OCI-LY1 (cell line): ENCODE results near the gene TBL2.
"Not testable (repeated sequence)": the region's sequence is repeated elsewhere in the genome, so short reads cannot be mapped to it uniquely, and the experiment has no call there.

ENCODE experiments used
- H2AFZ ChIP-seq: fragments of 200-600 bp; sonication (generic), shearing (Covaris generic); 2 replicates; pipeline ENCODE4 v1.6.0; 2014; ENCODE audit warnings: antibody characterized with exemption, mild to moderate bottlenecking, low read length
- H3F3A ChIP-seq: fragments of 200-600 bp; sonication (generic), shearing (Covaris generic); 2 replicates; pipeline ENCODE4 v1.6.0; 2014; ENCODE audit warnings: mild to moderate bottlenecking, antibody characterized with exemption, low read length, moderate library complexity; ENCODE audit not compliant: insufficient read depth
- H3K27ac ChIP-seq: fragments of 200-600 bp; sonication (generic); 2 replicates; pipeline ENCODE4 v1.5.1; 2014; ENCODE audit warnings: low read length, mixed run types, mild to moderate bottlenecking, low read depth; ENCODE audit not compliant: poor library complexity, severe bottlenecking
- H3K27me3 ChIP-seq: fragments of 200-600 bp; sonication (generic); 2 replicates; pipeline ENCODE4 v1.6.0; 2014; ENCODE audit warnings: antibody characterized with exemption, mild to moderate bottlenecking, low read length, moderate library complexity; ENCODE audit not compliant: insufficient read depth
- H3K36me3 ChIP-seq: fragments of 200-600 bp; sonication (generic); 2 replicates; pipeline ENCODE4 v1.6.1; 2014; ENCODE audit warnings: mild to moderate bottlenecking, antibody characterized with exemption, low read length, moderate library complexity, mixed read lengths; ENCODE audit not compliant: insufficient read depth
- H3K4me1 ChIP-seq: fragments of 200-600 bp; sonication (generic); 2 replicates; pipeline ENCODE4 v1.5.1; 2014; ENCODE audit warnings: mild to moderate bottlenecking, low read length, moderate library complexity; ENCODE audit not compliant: insufficient read depth, severe bottlenecking
- H3K4me2 ChIP-seq: fragments of 200-600 bp; sonication (generic), shearing (Covaris generic); 2 replicates; pipeline ENCODE4 v1.6.1; 2014; ENCODE audit warnings: low read length
- H3K4me3 ChIP-seq: fragments of 200-600 bp; sonication (generic); 2 replicates; pipeline ENCODE4 v1.5.1; 2014; ENCODE audit warnings: low read length, low read depth, mild to moderate bottlenecking, mixed read lengths; ENCODE audit not compliant: poor library complexity, severe bottlenecking
- H3K79me2 ChIP-seq: fragments of 200-600 bp; shearing (Covaris generic); 2 replicates; pipeline ENCODE4 v1.6.1; 2016; ENCODE audit warnings: mixed run types, low read length, mixed read lengths; ENCODE audit not compliant: insufficient read depth
- H3K9ac ChIP-seq: fragments of 200-600 bp; sonication (generic), shearing (Covaris generic); 2 replicates; pipeline ENCODE4 v1.6.1; 2014; ENCODE audit warnings: mild to moderate bottlenecking, low read length, mixed read lengths
- H3K9me2 ChIP-seq: fragments of 200-600 bp; sonication (generic), shearing (Covaris generic); 2 replicates; pipeline ENCODE4 v1.6.1; 2014; ENCODE audit warnings: low read depth, mild to moderate bottlenecking, low read length, mixed read lengths
- H3K9me3 ChIP-seq: fragments of 200-600 bp; shearing (Covaris generic); 2 replicates; pipeline ENCODE4 v1.6.1; 2014; ENCODE audit warnings: low read length, mixed read lengths
- H4K20me1 ChIP-seq: fragments of 200-600 bp; sonication (generic), shearing (Covaris generic); 2 replicates; pipeline ENCODE4 v1.6.0; 2016; ENCODE audit warnings: mild to moderate bottlenecking, low read length; ENCODE audit not compliant: insufficient read depth
- CTCF ChIP-seq: fragments of 200-600 bp; sonication (generic), shearing (Covaris generic); IDR thresholded peaks from 2 replicates; pipeline ENCODE4 v1.5.1; 2017; ENCODE audit warnings: mild to moderate bottlenecking, antibody characterized with exemption, low read length, moderate library complexity, mixed read lengths
- EZH2 ChIP-seq: fragments of 200-600 bp; sonication (generic), shearing (Covaris generic); IDR thresholded peaks from 2 replicates; pipeline ENCODE4 v1.8.0; 2017; ENCODE audit warnings: borderline replicate concordance, mixed run types, mild to moderate bottlenecking, antibody characterized with exemption, low read length, moderate library complexity, mixed read lengths

Gene TBL2

GRCh38 chr7:73622527-73622908, 44.1 kb upstream of the TBL2 start:
- H3K36me3 ChIP-seq, result no peaks in the 10 kb centered on the region
- no peak overlapping the region for H3K9ac ChIP-seq
- H3K9me3 ChIP-seq, result no peaks in the 10 kb centered on the region
- TF ChIP-seq CTCF, result no peak
- TF ChIP-seq EZH2, result no peak
- H3K4me2 ChIP-seq, result no peak overlapping the region
- no peaks in the 10 kb centered on the region for H3F3A ChIP-seq
- H3K4me3 ChIP-seq, result no peak overlapping the region
- peaks cover 1% of the 10 kb centered on the region; the same call in 1 of the 2 replicates for H3K27me3 ChIP-seq
- no peaks in the 10 kb centered on the region for H3K9me2 ChIP-seq
- H3K79me2 ChIP-seq, result no peaks in the 10 kb centered on the region
- no peaks in the 10 kb centered on the region for H4K20me1 ChIP-seq
- H3K4me1 ChIP-seq, result no peaks in the 10 kb centered on the region
- H3K27ac ChIP-seq, result no peak overlapping the region
- H2AFZ ChIP-seq, result no peak overlapping the region

DNA sequence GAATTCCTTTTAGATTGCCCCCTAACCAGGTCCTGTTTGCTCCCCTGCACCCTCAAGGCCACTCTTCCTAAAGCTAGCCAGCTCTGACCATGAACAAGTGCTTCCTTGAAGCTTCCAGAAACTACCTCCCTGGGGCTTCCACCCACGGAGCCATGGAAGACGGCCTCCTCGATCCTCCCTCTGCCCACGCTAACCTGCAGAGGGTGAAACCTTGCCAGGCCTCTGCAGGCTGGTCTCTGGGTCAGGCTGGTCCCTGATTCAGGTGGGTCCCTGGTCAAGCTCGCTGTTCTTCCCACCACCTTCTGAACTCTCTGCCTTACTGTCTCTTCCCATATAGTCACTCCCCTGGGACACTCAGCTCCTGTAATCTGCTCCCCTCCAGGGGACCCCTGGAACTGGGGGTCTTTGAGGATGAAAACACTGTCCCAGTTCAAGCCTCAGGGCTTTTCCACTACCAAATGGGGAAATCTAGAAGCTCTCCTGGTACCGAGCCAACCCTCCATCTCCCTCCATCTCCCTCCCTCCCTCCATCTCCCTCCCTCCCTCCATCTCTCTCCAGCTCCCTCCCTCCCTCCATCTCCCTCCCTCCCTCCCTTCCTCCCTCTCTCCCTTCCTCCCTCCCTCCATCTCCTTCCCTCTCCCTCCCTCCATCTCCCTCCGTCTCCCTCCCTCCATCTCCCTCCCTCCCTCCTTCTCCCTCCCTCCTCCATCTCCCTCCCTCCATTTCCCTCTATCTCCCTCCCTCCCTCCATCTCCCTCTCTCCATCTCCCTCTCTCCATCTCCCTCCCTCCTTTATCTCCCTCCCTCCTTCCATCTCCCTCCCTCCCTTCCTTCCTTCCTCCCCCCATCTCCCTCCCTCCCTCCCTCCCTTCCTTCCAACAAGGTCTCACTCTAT, 43.0 kb upstream of the TBL2 start:
- Histone ChIP-seq H3K27me3 (no peaks in the 10 kb centered on the region), H3K4me3 (no peak overlapping the region), H3K4me2 (no peak overlapping the region), H3K9me3 (no peaks in the 10 kb centered on the region), H3K79me2 (no peaks in the 10 kb centered on the region), H3K4me1 (no peaks in the 10 kb centered on the region), H3K36me3 (no peaks in the 10 kb centered on the region), H2AFZ (no peak overlapping the region), H3K27ac (no peak overlapping the region), H3K9ac (no peak overlapping the region), H4K20me1 (no peaks in the 10 kb centered on the region), H3F3A (no peaks in the 10 kb centered on the region), H3K9me2 (no peaks in the 10 kb centered on the region)
- TF ChIP-seq CTCF, result no peak
- TF ChIP-seq EZH2, result no peak

- not testable (repeated sequence) for H4K20me1 ChIP-seq, H3K9ac ChIP-seq, H2AFZ ChIP-seq
Measured at GRCh38 chr7:73619394-73619793, 41.0 kb upstream of the TBL2 start.

DNA sequence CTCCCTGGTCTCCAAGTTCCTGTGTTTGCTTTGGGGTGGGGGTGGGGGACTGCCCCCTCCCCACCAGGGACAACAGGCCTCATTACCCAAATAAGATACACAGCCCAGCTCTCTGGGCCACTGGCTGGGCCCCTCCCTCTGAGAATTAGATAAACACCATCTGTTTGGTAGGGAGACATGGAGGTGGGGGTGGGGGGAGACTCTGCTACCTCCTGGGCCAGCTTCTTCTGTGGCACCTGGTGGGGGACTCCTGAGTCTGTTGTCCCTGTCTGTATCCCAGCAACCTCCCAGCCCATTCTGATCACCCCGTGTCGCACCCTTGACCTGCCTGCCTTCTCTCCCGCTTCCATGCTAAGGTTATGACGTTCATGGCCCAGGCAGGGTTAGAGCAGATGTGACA, 40.2 kb upstream of the TBL2 start:
- Histone ChIP-seq H3K9me2 (no peaks in the 10 kb centered on the region), H4K20me1 (no peaks in the 10 kb centered on the region)

More at GRCh38 chr7:73619394-73619793, 41.0 kb upstream of the TBL2 start:
- H3K4me3 ChIP-seq, H3K9me3 ChIP-seq, H3K27me3 ChIP-seq, H3K79me2 ChIP-seq, H3K9me2 ChIP-seq, H3K36me3 ChIP-seq, H3K4me2 ChIP-seq, H3K4me1 ChIP-seq, H3F3A ChIP-seq, H3K27ac ChIP-seq: not testable (repeated sequence)

More for the DNA sequence above, 40.2 kb upstream of the TBL2 start:
- TF ChIP-seq CTCF (no peak), EZH2 (no peak)
- Histone ChIP-seq H2AFZ (no peak overlapping the region), H3K27me3 (peaks cover 14% of the 10 kb centered on the region), H3K4me1 (no peaks in the 10 kb centered on the region), H3K36me3 (no peaks in the 10 kb centered on the region), H3K9ac (no peak overlapping the region), H3K9me3 (no peaks in the 10 kb centered on the region), H3K27ac (no peak overlapping the region), H3K4me3 (no peak overlapping the region), H3F3A (no peaks in the 10 kb centered on the region), H3K79me2 (no peaks in the 10 kb centered on the region), H3K4me2 (no peak overlapping the region)
